Measurements from ENCODE around the gene MYO18A. TPM values are rescaled to one million over a fixed set of nuclear protein-coding genes. Genes with fewer than 3 reads are reported as not detected.

Gene MYO18A
- total RNA-seq, 1 experiment from 2014 or later: 37.2 TPM

DNA sequence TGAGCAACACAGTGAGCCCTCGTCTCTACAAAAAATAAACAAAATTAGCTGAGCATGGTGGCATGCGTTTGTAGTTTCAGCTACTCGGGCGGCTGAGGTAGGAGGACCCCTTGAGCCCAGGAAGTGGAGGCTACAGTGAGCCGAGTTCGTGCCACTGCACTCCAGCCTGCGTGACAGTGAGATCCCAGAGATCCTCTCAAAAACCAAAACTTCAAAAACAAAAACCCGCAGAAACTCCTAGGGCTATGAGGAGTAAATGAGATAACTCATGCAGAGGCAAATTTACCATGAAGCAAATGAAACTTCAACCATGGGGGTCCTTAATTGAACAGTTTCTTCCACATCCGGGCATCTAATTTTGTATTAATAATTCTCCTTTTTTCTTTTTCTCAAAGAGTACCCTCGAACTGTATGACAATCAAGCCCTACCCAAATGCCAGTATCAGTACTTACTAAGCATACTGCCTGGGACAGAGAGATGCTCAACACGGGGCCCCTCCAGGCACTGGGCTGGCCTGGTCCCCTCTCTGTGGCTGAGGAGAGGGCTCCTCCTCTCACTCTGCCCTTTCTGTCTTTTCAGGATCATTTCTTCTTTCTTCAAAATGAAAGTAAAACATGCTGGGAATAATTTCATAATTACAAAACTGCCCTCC is 138.0 kb downstream of the MYO18A start:
- DNase-seq (ENCODE audit: low read depth, low spot score) (no peak), ATAC-seq (no peak)
- Histone ChIP-seq H4K20me1 (ENCODE audit: insufficient read depth) (no peaks in the 10 kb centered on the region), H3K9me2 (ENCODE audit: insufficient read depth) (no peaks in the 10 kb centered on the region), H3K4me3 (replicated peaks in 1 of 2; ENCODE audit: low read depth in 1 of 2, low read length in 2 of 2) (no peak overlapping the region), H3K9ac (ENCODE audit: low read length) (no peak overlapping the region), H3K79me2 (ENCODE audit: insufficient read depth, low read length) (no peaks in the 10 kb centered on the region), H3K9me3 (ENCODE audit: control insufficient read depth in 1 of 2, insufficient read depth in 1 of 2, low read depth in 1 of 2, low read length in 2 of 2) (no peaks in the 10 kb centered on the region), H3K4me1 (ENCODE audit: control insufficient read depth in 1 of 2, insufficient read depth in 2 of 2, low read length in 2 of 2) (peaks cover 0 to 7% of the 10 kb centered on the region in 2 experiments; a peak in 2 of 4 replicates), H3K36me3 (ENCODE audit: control insufficient read depth in 1 of 2, insufficient read depth in 2 of 2, low read length in 2 of 2) (no peaks in the 10 kb centered on the region), H2AFZ (ENCODE audit: low read depth, low read length, poor library complexity, severe bottlenecking) (no peak overlapping the region), H3K27ac (ENCODE audit: low read depth, low read length) (no peak overlapping the region), H3K4me2 (ENCODE audit: low read length) (0 out of 2 replicates have a peak overlapping the region, but pooled peaks have one; percentile 14), H3K27me3 (ENCODE audit: insufficient read depth, low read length) (peaks cover 15% of the 10 kb centered on the region)
- intact Hi-C loops (cut with micrococcal nuclease): no loop called here
- BruUV-seq (replicated peaks): no TSS peak
- CTCF ChIA-PET: no interaction called here
- POLR2A ChIA-PET: no interaction called here
- RAD21 ChIA-PET (ENCODE audit: low non-redundant PET in 1 of 2, low total read pairs in 2 of 2, uncharacterized antibody in 2 of 2, unreplicated experiment in 2 of 2): no interaction called here
- TF ChIP-seq EGR1 (IDR thresholded peaks at IDR 0.05; ENCODE audit: low read depth) (no peak), CEBPB (IDR thresholded peaks at IDR 0.05; ENCODE audit: low read depth) (no peak), SRF (IDR thresholded peaks at IDR 0.05; ENCODE audit: low read depth) (no peak), JUND (IDR thresholded peaks at IDR 0.05) (no peak), EZH2phosphoT487 (IDR thresholded peaks at IDR 0.05; ENCODE audit: borderline replicate concordance) (no peak)
- TF ChIP-seq, protein P1, sequence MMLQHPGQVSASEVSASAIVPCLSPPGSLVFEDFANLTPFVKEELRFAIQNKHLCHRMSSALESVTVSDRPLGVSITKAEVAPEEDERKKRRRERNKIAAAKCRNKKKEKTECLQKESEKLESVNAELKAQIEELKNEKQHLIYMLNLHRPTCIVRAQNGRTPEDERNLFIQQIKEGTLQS (IDR thresholded peaks at IDR 0.05): no peak
- TF ChIP-seq, protein P2, sequence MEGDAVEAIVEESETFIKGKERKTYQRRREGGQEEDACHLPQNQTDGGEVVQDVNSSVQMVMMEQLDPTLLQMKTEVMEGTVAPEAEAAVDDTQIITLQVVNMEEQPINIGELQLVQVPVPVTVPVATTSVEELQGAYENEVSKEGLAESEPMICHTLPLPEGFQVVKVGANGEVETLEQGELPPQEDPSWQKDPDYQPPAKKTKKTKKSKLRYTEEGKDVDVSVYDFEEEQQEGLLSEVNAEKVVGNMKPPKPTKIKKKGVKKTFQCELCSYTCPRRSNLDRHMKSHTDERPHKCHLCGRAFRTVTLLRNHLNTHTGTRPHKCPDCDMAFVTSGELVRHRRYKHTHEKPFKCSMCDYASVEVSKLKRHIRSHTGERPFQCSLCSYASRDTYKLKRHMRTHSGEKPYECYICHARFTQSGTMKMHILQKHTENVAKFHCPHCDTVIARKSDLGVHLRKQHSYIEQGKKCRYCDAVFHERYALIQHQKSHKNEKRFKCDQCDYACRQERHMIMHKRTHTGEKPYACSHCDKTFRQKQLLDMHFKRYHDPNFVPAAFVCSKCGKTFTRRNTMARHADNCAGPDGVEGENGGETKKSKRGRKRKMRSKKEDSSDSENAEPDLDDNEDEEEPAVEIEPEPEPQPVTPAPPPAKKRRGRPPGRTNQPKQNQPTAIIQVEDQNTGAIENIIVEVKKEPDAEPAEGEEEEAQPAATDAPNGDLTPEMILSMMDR (IDR thresholded peaks at IDR 0.05 in 2 of 3, conservative IDR thresholded peaks at IDR 0.05 in 1 of 3; ENCODE audit: borderline replicate concordance in 1 of 3, insufficient read depth in 1 of 3, low read depth in 2 of 3, low read length in 2 of 3): no peak

DNA sequence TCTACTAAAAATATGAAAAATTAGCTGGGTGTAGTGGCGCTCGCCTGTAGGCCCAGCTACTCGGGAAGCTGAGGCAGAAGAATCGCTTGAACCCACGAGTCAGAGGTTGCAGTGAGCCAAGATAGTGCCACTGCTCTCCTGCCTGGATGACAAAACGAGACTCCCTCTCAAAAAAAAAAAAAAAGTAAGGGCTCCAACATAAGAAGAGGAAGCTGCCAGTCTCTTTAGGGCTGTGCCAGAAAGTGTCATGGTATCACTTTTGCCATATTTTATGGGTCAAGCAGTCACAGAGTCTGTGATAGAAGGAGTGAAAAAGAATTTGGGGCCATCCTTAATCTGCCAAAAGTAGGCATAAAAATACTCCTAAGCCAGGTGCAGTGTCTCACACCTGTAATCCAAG is 138.6 kb downstream of the MYO18A start:
- TF ChIP-seq JUND (IDR thresholded peaks at IDR 0.05): no peak
- TF ChIP-seq ZFX (IDR thresholded peaks at IDR 0.05): no peak
- TF ChIP-seq, protein P3, sequence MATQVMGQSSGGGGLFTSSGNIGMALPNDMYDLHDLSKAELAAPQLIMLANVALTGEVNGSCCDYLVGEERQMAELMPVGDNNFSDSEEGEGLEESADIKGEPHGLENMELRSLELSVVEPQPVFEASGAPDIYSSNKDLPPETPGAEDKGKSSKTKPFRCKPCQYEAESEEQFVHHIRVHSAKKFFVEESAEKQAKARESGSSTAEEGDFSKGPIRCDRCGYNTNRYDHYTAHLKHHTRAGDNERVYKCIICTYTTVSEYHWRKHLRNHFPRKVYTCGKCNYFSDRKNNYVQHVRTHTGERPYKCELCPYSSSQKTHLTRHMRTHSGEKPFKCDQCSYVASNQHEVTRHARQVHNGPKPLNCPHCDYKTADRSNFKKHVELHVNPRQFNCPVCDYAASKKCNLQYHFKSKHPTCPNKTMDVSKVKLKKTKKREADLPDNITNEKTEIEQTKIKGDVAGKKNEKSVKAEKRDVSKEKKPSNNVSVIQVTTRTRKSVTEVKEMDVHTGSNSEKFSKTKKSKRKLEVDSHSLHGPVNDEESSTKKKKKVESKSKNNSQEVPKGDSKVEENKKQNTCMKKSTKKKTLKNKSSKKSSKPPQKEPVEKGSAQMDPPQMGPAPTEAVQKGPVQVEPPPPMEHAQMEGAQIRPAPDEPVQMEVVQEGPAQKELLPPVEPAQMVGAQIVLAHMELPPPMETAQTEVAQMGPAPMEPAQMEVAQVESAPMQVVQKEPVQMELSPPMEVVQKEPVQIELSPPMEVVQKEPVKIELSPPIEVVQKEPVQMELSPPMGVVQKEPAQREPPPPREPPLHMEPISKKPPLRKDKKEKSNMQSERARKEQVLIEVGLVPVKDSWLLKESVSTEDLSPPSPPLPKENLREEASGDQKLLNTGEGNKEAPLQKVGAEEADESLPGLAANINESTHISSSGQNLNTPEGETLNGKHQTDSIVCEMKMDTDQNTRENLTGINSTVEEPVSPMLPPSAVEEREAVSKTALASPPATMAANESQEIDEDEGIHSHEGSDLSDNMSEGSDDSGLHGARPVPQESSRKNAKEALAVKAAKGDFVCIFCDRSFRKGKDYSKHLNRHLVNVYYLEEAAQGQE (IDR thresholded peaks at IDR 0.05; ENCODE audit: low read depth): no peak
- TF ChIP-seq TCF7L2 (IDR thresholded peaks at IDR 0.05; ENCODE audit: borderline replicate concordance, extremely low read depth, insufficient read depth, insufficient read length): no peak
- BruUV-seq (replicated peaks): no TSS peak
- Histone ChIP-seq H2AFZ (ENCODE audit: low read depth, low read length, poor library complexity, severe bottlenecking) (no peak overlapping the region), H3K4me2 (ENCODE audit: low read length) (no peak overlapping the region), H3K4me3 (replicated peaks in 1 of 2; ENCODE audit: low read depth in 1 of 2, low read length in 2 of 2) (no peak overlapping the region), H4K20me1 (ENCODE audit: insufficient read depth) (no peaks in the 10 kb centered on the region), H3K27ac (ENCODE audit: low read depth, low read length) (no peak overlapping the region), H3K9me3 (ENCODE audit: control insufficient read depth in 1 of 2, insufficient read depth in 1 of 2, low read depth in 1 of 2, low read length in 2 of 2) (no peaks in the 10 kb centered on the region), H3K4me1 (ENCODE audit: control insufficient read depth in 1 of 2, insufficient read depth in 2 of 2, low read length in 2 of 2) (peaks cover 0 to 7% of the 10 kb centered on the region in 2 experiments; a peak in 2 of 4 replicates), H3K9ac (ENCODE audit: low read length) (no peak overlapping the region), H3K79me2 (ENCODE audit: insufficient read depth, low read length) (no peaks in the 10 kb centered on the region), H3K27me3 (ENCODE audit: insufficient read depth, low read length) (peaks cover 15% of the 10 kb centered on the region), H3K9me2 (ENCODE audit: insufficient read depth) (no peaks in the 10 kb centered on the region), H3K36me3 (ENCODE audit: control insufficient read depth in 1 of 2, insufficient read depth in 2 of 2, low read length in 2 of 2) (no peaks in the 10 kb centered on the region)
- DNase-seq (ENCODE audit: low read depth, low spot score): no peak
- RAD21 ChIA-PET (ENCODE audit: low non-redundant PET in 1 of 2, low total read pairs in 2 of 2, uncharacterized antibody in 2 of 2, unreplicated experiment in 2 of 2): no interaction called here
- POLR2A ChIA-PET: no interaction called here
- CTCF ChIA-PET: no interaction called here
- no peak for ATAC-seq
- intact Hi-C loops (cut with micrococcal nuclease): no loop called here

All from HCT116 (cell line).